Activated CD4-positive, alpha-beta T cell treated with anti-CD3 and anti-CD28 coated beads for 48 hours (primary cell): ENCODE data around the gene KSR1.

Experiments used
- DNase-seq: peaks from one replicate; pipeline ENCODE4 v3.0.0-alpha.2; 2020

KSR1 gene

DNA sequence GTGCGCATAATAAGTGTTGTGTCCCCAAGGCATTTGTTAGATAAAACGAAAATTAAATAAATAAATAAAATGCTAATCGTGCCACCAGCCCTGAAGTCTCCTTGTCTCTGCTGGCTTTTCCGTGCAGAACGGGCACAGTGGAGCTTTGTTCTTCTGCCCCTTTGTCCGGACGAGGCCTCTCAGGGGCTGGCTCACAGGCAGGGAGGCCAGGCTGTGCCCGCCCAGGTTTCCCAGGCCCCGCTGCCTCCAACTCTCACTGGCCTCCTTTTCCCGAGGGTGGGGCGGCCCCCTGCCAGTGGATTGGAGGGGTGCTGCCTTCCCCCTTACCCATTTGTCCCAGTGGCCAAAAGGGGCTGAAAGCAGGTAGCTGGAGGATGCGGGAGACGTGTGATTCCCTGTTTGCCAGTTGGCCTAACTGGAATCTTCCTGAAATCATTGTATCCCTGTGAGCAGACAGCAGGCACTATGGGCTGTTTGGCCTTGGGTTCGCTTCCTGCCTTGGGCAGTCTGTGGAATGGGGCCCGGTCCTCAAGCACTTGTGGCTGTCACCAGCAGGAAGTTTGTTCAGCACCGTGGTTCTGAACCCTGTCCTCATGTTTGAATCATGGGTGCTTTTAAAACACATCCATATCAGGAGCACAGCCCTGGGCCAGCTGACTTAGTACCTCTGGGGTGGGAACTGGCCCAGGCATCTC, 64.4 kb downstream of the KSR1 start:
- DNase-seq, result no peak

DNA sequence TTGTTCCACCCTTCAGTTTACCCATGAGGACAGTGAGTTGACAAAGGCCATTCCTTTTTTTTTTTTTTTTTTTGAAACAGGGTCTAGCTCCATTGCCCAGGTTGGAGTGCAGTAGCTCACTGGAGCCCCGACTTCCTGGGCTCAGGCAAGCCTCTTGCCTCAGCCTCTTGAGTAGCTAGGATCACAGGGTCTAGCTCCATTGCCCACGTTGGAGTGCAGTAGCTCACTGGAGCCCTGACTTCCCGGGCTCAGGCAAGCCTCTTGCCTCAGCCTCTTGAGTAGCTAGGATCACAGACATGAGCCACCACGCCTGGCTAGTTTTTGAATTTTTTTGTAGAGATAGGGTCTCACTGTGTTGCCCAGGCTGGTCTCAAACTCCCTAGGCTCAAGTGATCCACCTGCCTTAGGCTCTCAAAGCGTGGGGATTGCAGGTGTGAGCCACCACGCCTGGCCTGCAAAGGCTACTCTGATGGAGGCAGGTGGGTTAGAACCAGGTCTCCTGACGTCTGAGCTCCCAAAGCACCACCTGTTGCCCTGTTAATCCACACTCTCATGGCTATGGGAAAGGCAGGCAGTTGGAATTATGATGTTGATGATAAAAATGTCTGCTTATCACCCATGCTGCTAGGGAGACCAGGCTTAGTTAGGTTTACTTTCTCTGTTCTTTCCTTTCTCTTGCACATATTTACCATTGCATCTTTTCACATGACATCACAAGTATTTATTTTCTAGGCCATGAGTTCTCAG, 65.2 kb downstream of the KSR1 start:
- no peak for DNase-seq

DNA sequence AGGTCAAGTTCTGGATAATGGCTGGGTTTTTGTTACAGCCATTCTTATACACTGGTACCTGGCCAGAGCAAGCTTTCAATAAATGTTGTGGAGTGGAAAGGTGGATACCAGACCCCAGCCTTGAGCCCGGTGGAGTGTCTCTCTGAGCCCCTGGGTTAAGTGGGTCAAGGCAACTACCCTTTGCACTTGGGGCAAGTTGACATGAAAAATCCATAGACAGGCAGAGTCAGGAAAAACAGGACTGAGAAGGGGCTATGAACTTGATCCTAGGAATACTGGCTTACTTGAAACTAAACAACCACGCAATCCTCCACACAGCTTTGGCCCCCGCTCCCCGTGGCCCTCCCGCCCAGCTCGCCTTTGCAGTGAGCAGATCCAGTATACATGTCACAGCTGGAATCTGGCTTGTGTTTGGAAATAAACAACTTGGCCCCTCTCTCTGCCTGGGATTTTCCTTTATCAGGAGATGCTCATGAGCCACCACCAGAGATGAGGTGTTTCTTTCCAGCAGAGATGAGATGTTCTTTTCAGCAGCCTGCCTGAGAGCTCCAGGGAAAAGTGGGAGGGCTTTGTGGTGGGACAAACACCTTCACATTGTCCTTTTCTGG, 65.9 kb downstream of the KSR1 start:
- no peak for DNase-seq

DNA sequence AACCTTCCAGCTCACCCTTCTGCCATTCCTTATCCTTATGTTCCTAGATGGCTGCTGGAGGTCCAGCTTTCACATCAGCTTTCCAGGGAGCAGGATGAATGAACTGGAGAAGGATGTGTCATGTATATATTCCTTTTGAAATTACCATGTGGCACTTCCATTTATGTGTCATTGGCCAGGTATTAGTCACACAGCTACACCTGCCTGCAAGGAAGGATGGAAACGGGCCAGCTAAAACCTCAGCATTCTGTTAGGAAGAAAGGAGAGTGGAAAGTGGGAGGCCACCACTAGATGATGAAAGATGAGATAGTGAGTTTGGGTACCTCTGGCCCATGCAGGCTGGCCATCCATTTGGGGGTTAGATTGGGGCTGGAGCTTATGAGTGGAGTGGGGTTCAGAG, 67.5 kb downstream of the KSR1 start:
- peak; percentile 30 for DNase-seq

DNA sequence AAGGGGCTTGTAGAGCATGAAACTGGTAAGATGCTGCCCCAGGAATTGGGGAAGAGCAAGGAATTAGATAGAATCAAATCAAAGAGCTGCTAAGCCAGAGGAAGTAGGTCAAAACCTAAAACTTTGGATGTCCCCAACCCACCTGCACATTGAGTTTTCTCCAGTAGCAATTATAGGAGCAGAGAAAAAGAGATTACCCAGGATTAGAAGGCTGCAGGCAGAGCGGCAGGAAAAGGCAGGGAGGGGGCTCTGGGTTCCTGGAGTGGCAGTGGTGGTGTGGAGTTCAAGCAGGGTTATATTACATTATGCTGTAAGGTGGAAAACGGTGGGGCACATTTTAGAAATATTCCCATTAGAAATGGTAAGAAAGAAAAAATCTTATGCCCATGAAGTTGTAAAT, 68.3 kb downstream of the KSR1 start:
- no peak for DNase-seq

DNA sequence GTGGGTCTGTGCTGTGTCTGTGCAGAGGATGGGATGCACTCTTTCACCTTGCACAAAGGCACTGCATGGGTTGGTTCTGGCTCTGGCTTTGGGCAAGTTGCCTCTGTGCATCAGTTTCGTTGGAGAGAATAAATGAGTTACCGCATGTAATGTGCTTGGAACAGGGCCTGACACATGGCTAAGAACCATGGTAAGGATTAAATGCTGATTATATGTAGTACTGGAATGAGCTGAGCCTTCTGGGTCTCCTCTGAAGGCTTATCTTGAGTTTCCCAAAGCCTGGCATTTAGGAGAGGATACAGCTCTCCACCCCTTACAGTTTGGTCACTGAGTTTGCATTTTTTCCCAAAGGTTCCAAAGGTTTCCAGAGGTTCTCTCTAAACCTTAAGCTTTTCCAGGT, 69.1 kb downstream of the KSR1 start:
- DNase-seq, result no peak

DNA sequence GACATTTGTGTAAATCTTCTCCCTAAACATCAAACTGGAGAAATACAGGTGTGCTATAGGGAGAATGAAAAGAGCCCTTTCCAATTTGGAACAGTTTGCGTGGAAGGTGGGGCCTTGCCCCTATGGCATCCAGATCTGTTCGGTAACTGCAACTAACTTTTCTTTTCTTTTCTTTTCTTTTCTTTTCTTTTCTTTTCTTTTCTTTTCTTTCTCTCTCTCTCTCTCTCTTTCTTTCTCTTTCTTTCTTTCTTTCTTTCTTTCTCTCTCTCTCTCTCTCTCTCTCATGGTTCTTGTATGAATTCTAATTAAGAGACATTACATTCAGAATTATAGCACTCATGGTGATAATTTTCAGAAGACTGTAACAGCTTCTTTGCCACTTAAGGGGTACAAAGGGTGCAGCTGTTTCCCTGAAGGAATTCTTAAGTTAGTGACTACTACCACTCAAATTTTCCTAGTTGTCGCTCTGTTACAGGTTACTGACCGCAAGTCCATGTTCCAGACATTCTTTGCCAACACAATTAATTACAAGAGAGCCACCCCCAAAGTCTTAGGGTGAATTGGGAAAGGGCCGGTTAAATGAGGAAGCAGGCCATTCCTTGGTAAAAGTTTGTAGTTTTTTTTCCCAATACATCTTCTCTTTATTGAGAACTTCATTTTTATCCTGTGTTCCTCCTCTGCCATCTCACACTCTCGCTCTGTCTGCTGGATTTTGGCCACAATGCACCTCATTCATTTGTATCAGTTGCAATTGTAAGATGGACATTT, 69.8 kb downstream of the KSR1 start:
- no peak for DNase-seq

DNA sequence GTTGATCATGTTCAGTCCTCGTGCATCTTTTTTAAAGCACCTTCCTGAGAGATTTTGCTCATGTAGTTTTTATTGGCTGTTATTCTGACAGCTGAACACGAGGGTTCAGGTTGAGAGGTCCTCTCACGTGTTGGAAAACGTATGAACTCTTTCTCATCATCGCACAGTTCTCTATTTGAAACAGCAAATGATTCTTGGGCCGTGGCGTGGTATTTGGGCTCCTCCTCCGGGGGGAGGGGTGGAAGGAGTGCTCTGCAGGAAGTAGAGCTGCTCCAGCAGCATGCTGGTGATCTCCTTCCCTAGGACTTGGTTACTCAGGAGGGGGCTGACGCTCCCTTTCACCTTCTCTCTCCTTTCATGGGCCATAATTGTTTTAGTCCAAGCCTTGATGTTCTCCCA, 70.4 kb downstream of the KSR1 start:
- DNase-seq, result peak; percentile 74

DNA sequence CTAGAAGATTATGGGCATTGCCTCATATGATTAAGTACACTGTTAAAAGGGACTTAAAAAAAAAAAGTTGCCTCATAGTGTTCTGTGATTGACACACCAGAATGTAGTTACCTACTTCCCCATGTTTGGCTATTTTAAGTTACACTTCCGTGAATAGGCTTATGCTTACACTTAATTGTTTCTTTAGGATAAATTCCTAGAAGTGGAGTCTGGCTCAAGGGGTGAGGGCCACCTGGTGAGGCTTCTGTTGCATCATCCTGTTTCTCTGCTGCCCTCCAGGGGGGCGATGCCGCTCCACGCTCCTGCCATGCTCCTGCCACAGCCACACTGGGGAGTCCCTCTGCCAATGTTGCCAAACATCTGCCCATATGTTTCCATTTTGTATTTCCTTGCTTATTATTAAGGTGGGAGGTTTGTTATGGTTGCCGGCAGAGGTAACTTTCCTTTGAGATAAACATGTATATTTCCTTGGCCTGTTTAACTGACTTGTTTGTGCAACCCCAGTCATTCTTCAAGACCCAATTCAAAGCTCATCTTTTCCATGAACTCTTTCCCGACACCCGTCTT, 73.1 kb downstream of the KSR1 start:
- DNase-seq, result no peak

DNA sequence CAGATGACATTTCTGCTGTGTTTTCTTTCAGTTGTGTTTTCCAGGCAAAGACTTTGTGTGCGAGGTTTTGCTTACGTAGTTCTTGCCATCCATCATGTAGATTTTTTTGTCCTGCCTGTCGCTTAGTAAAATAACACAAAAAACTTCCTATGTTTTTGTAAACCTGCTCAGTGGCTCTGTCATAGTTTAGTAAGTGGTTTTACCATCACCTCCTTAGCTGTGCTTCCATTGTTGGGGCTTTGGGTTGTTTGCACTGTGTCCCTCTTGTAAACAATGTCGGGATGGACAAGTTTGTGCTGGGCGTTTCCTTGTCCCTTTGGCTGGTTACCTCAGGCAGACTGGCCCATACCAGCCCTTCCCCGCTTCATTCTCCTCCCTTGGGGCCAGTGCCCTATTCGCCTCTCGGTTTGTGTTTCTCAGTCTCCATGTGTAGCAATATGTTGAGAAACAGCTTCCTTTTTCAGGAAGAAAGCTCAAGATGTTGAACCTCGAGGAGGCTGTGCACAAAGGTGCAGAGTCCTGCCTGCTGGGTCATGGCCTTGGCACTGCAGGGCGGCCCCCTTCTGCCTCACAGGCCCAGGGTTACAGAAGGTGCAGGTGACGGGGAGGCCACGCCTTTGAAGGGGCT, 74.6 kb downstream of the KSR1 start:
- DNase-seq, result no peak

DNA sequence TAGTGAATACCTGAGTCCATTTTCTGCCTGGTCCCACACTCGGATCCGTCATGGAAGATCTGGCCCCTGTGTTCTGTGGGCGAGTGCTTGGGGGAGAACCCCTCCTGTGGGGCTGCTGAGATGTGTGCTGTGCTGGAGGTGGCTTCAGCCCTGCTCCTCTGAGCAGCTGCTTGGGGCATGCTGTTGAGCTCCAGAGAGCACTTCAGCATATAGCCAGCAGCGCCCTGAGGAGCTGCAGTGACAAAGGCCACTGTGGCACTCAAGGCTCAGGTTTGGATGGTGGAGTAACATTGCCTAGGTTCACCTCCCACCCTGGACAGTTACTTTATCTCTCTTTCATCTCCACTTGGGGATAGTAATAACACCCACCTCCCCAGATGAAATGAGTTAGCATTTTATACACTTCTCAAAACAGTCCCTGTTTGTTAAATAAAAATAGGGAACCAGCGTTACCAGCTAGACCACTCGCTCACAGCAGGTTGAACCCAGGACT, 75.3 kb downstream of the KSR1 start:
- no peak for DNase-seq

DNA sequence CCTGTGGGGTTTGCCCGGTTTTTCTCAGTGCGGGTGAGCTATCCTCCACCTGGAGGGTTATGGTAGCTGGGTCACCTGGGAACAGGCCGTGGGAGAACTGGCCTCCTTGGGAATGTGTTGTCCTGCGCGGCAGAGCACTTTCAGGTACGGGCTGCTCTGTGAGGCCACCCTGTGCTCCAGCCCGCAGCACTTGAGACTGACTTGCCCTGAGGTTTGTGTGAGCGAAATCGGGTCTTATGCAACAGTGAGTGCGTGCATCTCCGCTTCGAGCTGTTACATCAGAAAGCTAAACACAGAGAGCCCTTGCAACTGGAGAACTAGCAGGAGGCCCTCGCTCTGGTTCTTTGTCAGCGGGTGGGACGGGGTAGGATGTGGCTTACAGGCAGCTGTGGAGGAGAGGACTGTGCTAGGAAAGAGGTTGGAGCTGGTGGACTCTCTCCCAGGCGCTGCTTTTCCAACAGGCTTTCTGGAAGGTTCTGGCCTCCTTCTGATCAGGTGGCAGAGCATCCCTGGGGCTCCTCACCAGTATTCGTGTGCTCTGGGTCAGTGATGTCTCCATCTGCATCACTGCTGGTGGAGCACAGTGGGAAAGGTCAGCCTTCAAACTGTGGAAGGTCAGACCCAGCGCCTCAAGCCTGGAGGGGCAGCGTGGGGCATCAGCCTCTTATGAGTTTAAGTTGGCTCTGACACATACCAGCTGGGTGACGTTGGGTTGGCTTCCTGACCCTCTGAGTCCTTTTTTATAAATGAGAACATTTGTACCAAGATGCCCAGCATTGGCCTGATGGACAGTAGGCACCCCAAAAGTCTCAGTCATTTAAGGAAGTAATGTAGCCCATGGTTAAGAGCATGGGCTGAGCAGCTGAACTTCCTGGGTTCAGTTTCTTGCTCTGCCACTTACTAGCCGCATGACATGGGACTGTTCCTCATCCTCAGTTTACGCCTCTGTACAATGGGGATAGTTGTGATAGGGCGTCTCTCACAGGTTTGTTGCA, 76.3 kb downstream of the KSR1 start:
- no peak for DNase-seq

DNA sequence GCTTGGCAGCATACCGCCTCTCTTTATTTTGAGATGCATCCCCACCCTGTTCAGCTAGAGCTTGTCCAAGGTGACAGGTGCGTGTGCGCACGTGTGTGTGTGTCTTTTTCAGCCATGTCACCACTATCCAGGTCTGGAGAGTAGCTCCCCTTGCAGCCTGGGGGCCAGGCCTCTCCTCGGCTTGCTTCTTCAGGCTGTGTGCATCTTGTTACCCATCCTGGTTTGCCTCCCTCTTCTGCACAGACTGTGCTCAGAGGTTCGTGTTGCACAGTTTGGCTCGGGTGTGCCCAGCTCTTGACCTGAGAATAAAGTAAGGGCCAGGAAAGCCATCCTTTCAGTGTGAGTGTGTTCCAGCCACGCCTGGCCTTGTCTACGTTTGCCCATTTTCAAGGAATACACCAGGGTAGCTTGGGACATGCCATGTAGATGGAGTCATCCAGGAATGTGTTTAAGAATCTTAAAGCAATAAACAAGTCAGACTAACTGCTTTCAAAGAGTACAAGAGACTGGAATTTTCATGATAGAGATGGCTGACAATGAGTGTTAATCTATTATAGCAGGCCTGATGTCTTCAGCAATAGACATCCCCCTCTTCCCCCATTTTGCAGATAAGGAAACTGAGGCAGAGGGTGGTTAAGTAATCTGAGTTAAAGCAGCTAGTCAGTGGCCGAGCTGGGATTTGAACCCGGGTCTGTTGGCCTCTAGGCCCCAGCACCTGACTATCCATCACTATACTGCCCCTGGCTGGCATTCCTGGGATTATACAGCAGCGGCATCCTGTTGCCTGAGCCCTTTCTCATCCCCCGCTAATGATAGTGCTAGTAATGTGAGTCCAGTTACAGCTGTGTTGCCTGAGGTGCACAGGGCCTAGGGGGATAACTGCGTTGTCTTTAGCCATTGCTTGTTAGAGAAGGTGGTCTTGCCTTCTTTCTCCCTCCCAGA, 77.9 kb downstream of the KSR1 start:
- DNase-seq, result no peak

DNA sequence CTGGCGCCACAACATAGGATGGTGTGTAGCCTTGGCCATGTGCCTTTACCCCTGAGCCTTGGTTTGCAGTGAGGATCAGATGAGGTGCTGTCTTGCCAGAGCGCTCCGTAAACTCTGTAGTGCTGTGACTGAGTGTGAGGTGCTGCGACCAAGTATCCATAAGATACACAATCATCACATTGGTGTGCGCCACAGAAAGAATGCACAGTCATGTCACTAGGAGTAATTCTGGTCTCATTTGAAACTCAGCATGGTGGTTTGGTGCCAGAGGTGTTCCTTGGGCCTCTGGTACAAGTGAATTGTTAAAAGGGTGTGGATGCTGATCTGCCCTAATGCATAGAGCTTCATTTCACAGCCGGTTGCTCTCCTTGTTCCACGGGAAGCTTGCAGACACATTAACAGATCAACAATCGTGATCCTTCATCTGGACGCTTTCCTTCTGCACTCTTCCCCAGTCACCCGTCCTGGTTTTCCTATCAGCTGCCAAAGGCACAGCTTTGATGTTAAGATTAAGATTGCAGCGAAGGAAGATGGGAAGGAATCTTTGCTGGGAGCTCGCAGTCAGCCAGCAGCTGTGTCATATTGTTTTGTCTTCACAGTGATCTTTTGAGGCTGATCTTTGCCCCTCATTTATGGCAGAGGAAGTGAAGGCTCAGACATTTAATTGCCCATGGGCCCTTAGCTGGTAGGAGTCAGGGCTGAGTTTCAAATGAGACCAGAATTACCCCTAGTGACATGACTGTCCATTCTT, 79.1 kb downstream of the KSR1 start:
- no peak for DNase-seq

DNA sequence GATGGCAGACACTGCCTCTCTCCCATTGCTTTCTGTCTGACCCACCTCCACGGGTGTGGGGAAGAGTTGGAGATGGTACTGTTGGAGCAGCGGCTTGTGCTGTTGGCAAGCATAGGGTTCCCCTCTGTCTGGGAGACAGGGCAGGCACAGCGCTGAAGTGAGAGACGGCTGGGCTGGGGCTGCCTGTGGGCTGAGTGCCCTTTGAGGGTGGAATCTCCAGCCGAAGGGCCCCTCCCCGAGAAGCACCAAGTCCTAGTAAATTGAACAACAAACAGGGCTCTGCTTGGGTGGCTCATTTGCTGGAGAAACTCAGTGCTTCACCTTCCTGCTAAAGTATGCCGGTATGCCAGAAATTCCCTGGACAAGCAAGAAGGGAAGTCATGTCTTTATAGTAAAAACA, 79.7 kb downstream of the KSR1 start:
- no peak for DNase-seq

DNA sequence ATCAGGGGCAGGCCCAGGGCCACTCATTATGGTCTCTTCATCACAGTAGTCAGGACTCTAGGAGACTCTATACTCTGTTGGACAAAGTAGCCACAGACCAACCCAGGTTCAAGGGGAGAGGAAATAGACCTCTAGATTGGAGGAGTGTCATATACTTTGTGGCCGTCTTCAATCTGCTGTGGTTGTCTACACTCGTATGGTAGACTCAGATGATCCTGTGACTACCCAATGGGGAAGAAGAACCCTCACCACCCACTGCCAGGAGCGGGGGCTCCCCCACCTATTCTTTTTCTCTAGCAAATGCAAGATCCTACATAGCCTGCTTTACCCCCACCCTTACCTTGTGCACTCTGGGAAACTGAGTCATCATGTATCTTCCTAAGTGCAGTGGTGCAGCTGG, 80.5 kb downstream of the KSR1 start:
- DNase-seq, result no peak

DNA sequence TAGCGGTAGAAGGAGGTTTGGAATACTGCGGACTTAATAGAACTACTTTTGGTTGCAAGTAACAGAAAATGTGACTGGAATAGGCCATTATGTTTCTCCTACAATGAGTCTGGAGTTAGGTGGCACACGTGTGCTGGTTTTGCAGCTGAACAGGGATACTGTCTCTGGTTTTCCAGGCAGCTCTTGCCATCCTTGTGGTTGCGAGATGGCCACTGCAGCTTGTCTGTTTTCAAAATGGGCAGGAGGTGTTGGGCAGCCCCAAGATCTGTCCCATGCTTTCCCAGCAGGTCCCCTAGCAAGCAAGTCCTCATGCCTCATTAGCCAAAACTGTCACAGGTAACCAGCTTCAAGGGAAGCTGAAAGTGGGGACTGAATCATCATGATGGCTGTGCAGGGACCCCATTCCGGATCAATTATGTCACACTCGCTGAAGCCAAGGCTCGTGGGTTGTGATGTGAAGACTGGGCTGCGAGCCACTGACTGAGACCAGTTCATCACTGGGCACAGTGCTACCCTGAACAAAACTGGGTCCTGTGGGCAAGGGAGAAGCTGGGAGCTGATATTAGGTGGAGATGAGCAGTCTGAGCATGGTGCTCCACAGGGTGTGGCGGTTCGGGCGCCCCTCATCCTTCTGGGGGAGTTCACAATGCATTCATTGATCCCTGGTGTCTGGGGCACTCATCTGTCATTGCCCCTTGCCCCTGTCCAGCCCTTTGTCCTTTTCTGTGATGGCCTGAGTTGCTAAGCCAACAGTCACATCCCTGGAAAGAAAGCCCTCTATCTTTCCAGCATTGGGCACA, 82.1 kb downstream of the KSR1 start:
- DNase-seq, result no peak

DNA sequence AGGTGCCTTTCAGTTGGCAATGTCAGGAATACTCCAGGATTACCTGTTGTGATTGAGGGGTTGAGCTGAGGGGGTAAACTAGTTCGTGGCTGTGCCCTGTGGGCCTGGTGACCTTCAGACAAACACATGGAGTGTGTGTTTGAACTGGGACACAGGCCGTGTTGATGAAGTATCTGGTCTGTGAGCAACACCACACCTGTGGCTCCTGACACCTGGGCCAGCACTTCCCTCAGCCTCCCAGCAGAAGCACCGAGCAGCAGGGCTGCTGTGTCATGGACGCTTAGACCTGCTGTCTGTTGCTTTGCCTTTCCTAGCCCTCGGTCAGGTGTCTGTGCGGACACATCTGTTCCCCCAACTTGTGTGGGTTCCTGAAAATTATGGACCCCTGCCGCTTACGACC, 82.9 kb downstream of the KSR1 start:
- no peak for DNase-seq
